ENCODE measurements around the gene S1PR5.

- TF ChIP-seq CTCF (IDR thresholded peaks at IDR 0.05) (no peak), POLR2A (IDR thresholded peaks at IDR 0.05) (no peak), POLR2AphosphoS5 (IDR thresholded peaks at IDR 0.05) (no peak)
These were observed 9.2 kb downstream of the S1PR5 start for GRCh38 chr19:10508036-10508435.

Measured in prostate gland (tissue), 2 donors.